HL-60 (cell line): Measurements from ENCODE around the gene MGAT5.

Source experiments
- DNase-seq, 2 experiments: peaks; one replicate each; pipeline ENCODE4 v3.0.0-alpha.2; 2010 to 2020; ENCODE audit warnings: low read depth in 1 of 2, low spot score in 1 of 2
- H3K27ac ChIP-seq: fragments of 250-450 bp; sonication (Bioruptor Pico); replicated peaks from 2 replicates; pipeline ENCODE4 v1.5.1; 2020; ENCODE audit warnings: mild to moderate bottlenecking, moderate library complexity
- H3K27me3 ChIP-seq: fragments of 250-450 bp; sonication (Bioruptor Pico); 2 replicates; pipeline ENCODE4 v1.5.1; 2021; ENCODE audit warnings: mild to moderate bottlenecking, moderate library complexity; ENCODE audit not compliant: insufficient read depth, poor library complexity, severe bottlenecking
- H3K4me3 ChIP-seq: replicated peaks from 2 replicates; pipeline ENCODE4 v1.5.1; 2011; ENCODE audit warnings: mild to moderate bottlenecking, control low read depth, low read length; ENCODE audit not compliant: insufficient read depth
- CTCF ChIP-seq: IDR thresholded peaks from one replicate; pipeline ENCODE4 v1.5.1; 2011; ENCODE audit warnings: low read length, control low read depth, inconsistent platforms; ENCODE audit not compliant: insufficient read depth
- GABPA ChIP-seq: IDR thresholded peaks from 2 replicates; pipeline ENCODE4 v1.6.1; 2012; ENCODE audit warnings: low read depth
- POLR2AphosphoS5 ChIP-seq: IDR thresholded peaks from 2 replicates; pipeline ENCODE4 v1.6.1; 2012; ENCODE audit warnings: low read depth
- REST ChIP-seq: IDR thresholded peaks from 2 replicates; pipeline ENCODE4 v1.6.1; 2012; ENCODE audit warnings: low read depth; ENCODE audit not compliant: insufficient replicate concordance
- SPI1 ChIP-seq: IDR thresholded peaks from 2 replicates; pipeline ENCODE4 v1.6.1; 2012; ENCODE audit warnings: low read depth, mild to moderate bottlenecking, borderline replicate concordance

The MGAT5 gene

GRCh38 chr2:134395779-134396178 lies 141.9 kb downstream of the MGAT5 start:
- no peak overlapping the region for H3K4me3 ChIP-seq
- DNase-seq = peak in 1 of 2 experiments; percentile 77
- H3K27ac ChIP-seq = peak overlapping the region; percentile 26
- no peaks in the 10 kb centered on the region for H3K27me3 ChIP-seq
- TF ChIP-seq SPI1 (peak; percentile 87), GABPA (no peak)

GRCh38 chr2:134396493-134396892 lies 142.6 kb downstream of the MGAT5 start:
- H3K27me3 ChIP-seq = no peaks in the 10 kb centered on the region
- H3K4me3 ChIP-seq = no peak overlapping the region
- H3K27ac ChIP-seq = peak overlapping the region; percentile 26; the same call in 1 of the 2 replicates
- no peak for TF ChIP-seq POLR2AphosphoS5
- no peak for TF ChIP-seq GABPA
- no peak for TF ChIP-seq SPI1
- TF ChIP-seq CTCF = no peak
- TF ChIP-seq REST = no peak
- DNase-seq = no peak

GRCh38 chr2:134397146-134397896 lies 143.4 kb downstream of the MGAT5 start:
- Histone ChIP-seq H3K27ac (peak overlapping the region; percentile 8; the same call in 1 of the 2 replicates), H3K4me3 (no peak overlapping the region), H3K27me3 (no peaks in the 10 kb centered on the region)
- DNase-seq = peak in 1 of 2 experiments; percentile 65
- TF ChIP-seq CTCF (no peak), POLR2AphosphoS5 (no peak), SPI1 (peak; percentile 95)

GRCh38 chr2:134398300-134398699 lies 144.4 kb downstream of the MGAT5 start:
- Histone ChIP-seq H3K4me3 (no peak overlapping the region), H3K27me3 (no peaks in the 10 kb centered on the region), H3K27ac (peak overlapping the region; percentile 51)
- TF ChIP-seq REST = no peak
- no peak for TF ChIP-seq POLR2AphosphoS5
- TF ChIP-seq CTCF = no peak
- no peak for TF ChIP-seq GABPA
- TF ChIP-seq SPI1 = no peak
- no peak for DNase-seq
